ENCODE data around the gene MAMSTR.

- TF ChIP-seq CTCF (IDR thresholded peaks at IDR 0.05; ENCODE audit: low read length) (no peak), EZH2 (optimal IDR thresholded peaks at IDR 0.05; ENCODE audit: low read depth, low read length) (no peak), EZH2phosphoT487 (IDR thresholded peaks at IDR 0.05; ENCODE audit: low read length) (no peak)
These were observed 35.6 kb upstream of the MAMSTR start, which contains the start of gene FGF21 for GRCh38 chr19:48755084-48755641.
